Thoracic aorta (tissue), 2 donors: ENCODE measurements around the gene NDNF. TPM values are rescaled to one million over a fixed set of nuclear protein-coding genes. Genes with fewer than 3 reads are reported as not detected.
A peak's percentile ranks its signal among the peaks of the same experiment; 100 is the strongest.

ENCODE experiments used
- ATAC-seq: fragments of 150-250 bp; one replicate; pipeline ENCODE4 v1.8.0; 2017; ENCODE audit warnings: low read depth; ENCODE audit not compliant: insufficient number of reproducible peaks, low FRiP score
- DNase-seq: peaks from one replicate; pipeline ENCODE4 v3.0.0-alpha.2; 2020; ENCODE audit warnings: low spot score
- H3K27ac ChIP-seq, 2 donors: fragments of 200-600 bp; sonication (generic); 1 replicate in 1 of 2; 2 replicates in 1 of 2; pipeline ENCODE4 v1.5.1; 2016; ENCODE audit warnings: mild to moderate bottlenecking in 2 of 2, moderate library complexity in 2 of 2
- H3K27me3 ChIP-seq: fragments of 200-600 bp; sonication (generic); replicated peaks from 2 replicates; pipeline ENCODE4 v1.6.0; 2016; ENCODE audit warnings: mild to moderate bottlenecking; ENCODE audit not compliant: insufficient read depth
- H3K36me3 ChIP-seq: fragments of 200-600 bp; sonication (generic); one replicate; pipeline ENCODE4 v1.5.1; 2016
- H3K4me1 ChIP-seq, 2 donors: fragments of 200-600 bp; sonication (generic); 1 replicate in 1 of 2; 2 replicates in 1 of 2; pipeline versions ENCODE4 v1.5.1 to v1.6.0; 2016; ENCODE audit warnings: low read depth in 2 of 2, mild to moderate bottlenecking in 1 of 2; ENCODE audit not compliant: control insufficient read depth in 1 of 2
- H3K4me3 ChIP-seq: fragments of 200-600 bp; sonication (generic); 2 replicates; pipeline ENCODE4 v1.5.1; 2016; ENCODE audit warnings: mild to moderate bottlenecking
- H3K9me3 ChIP-seq: fragments of 200-600 bp; sonication (generic); 2 replicates; pipeline ENCODE4 v1.5.1; 2016
- total RNA-seq, 2 donors: library from RNA; depleted of rRNA; stranded (reverse); fragments of >200 nt; gene quantifications; one replicate each; pipeline versions ENCODE4 v1.1.0 to v1.2.3, GENCODE V29; 2016
- TF ChIP-seq, protein P1 (sequence below): fragments of 200-600 bp; sonication (generic); IDR thresholded peaks from one replicate; pipeline ENCODE4 v1.5.1; 2019; ENCODE audit warnings: antibody characterized with exemption

Gene NDNF
- total RNA-seq, 2 donors from 2014 or later: 1.5 to 16.0 TPM

DNA sequence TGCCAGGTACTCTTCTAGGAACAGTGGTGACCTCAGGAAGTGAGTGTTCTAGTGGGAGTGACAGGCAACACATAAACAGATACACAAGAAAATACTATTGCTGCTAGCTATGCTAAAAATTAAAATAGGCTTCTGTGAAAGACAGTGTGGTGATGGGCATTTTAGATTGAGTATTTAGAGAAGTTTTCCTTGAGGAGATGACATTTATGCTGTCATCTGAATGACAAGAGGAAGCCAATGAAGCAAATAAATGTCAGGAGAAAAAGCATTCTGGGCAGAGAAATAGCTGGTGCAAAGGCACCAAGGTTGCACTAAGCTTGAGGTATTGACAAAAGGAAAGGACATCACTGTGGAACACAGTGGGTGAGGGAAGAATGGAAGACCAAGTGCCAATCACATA lies 18.0 kb downstream of the NDNF start:
- H3K27me3 ChIP-seq: no peaks in the 10 kb centered on the region
- H3K9me3 ChIP-seq: no peaks in the 10 kb centered on the region
- DNase-seq (no peak), ATAC-seq (no peak)
- TF ChIP-seq, protein P1, sequence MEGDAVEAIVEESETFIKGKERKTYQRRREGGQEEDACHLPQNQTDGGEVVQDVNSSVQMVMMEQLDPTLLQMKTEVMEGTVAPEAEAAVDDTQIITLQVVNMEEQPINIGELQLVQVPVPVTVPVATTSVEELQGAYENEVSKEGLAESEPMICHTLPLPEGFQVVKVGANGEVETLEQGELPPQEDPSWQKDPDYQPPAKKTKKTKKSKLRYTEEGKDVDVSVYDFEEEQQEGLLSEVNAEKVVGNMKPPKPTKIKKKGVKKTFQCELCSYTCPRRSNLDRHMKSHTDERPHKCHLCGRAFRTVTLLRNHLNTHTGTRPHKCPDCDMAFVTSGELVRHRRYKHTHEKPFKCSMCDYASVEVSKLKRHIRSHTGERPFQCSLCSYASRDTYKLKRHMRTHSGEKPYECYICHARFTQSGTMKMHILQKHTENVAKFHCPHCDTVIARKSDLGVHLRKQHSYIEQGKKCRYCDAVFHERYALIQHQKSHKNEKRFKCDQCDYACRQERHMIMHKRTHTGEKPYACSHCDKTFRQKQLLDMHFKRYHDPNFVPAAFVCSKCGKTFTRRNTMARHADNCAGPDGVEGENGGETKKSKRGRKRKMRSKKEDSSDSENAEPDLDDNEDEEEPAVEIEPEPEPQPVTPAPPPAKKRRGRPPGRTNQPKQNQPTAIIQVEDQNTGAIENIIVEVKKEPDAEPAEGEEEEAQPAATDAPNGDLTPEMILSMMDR: no peak
- no peak overlapping the region for H3K4me3 ChIP-seq
- no peaks in the 10 kb centered on the region for H3K36me3 ChIP-seq
- H3K4me1 ChIP-seq: no peaks in the 10 kb centered on the region
- H3K27ac ChIP-seq: no peak overlapping the region

DNA sequence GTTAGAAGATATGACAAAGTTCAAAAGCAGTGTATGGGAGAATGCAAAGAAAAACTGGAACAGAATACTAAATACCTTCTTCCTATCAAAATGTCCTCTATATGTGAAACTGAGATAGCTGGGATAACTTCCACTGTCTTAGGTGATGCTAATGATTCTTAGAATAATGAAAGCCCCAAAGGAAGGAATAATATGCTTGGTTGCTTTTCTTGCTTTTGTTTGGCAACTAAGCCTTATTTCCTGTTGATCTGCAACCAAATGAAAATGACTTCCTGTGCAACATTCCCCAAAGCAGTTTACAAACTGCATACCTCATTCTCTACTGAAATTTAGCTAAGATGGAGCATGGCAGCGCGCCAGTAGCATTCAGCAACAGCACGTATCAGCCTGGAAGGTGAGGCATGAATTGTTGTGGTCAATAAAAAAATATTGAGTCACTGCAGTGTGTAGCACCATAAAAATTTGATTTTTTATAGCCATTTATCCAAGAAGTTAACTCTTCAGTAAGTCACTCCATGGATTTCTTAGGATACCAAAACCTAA lies 18.7 kb downstream of the NDNF start:
- Histone ChIP-seq H3K27me3 (no peaks in the 10 kb centered on the region), H3K27ac (no peak overlapping the region), H3K4me1 (no peaks in the 10 kb centered on the region), H3K9me3 (no peaks in the 10 kb centered on the region), H3K36me3 (no peaks in the 10 kb centered on the region), H3K4me3 (no peak overlapping the region)
- TF ChIP-seq, protein P1: no peak
- ATAC-seq: no peak
- no peak for DNase-seq

DNA sequence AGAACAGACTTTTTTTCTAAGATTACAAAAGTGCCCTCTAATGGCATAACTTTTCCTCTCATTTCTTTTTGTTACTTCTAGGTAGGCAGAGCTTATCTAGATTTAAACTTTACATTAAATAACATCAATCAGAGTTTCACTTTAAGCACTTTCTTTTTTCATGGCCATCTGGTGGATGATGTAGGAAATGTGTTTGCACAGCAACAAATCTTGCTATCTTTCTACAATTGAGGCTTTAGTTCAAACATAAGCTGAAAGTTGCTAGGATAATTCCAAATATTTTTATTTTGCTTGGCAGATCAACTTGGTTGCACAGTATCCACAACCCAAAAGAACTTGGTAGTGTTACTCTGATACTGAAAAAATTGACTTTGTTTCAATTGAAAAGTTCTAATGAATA lies 22.0 kb downstream of the NDNF start:
- DNase-seq (no peak), ATAC-seq (no peak)
- H3K27ac ChIP-seq: no peak overlapping the region
- TF ChIP-seq, protein P1: peak; percentile 26
- H3K36me3 ChIP-seq: no peaks in the 10 kb centered on the region
- H3K9me3 ChIP-seq: no peaks in the 10 kb centered on the region
- H3K4me1 ChIP-seq: no peaks in the 10 kb centered on the region
- H3K27me3 ChIP-seq: no peaks in the 10 kb centered on the region
- H3K4me3 ChIP-seq: no peak overlapping the region

DNA sequence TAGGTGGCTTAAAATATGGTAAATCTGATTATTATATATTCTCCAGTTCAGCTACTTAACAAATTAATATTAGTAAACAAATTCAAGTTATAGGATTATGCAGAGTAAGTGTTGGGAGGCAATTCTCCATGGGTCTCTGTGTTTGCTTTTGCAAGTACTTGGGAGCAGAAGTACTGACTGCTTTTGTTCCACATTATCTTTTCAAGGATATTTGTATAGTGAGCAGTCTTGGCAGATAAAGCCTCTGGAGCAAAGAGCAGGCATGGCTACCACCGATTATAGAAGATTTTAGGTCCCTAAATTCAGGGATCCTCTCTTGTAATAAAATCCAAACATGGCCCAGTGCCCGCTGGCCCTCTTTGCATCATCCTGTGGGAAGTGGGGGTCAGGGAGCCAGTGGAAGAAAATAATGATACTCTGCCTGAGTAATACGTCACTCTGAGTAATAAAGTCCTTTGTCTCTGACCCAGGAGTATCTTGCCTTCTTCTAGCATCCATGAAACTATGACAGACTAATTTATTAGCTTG lies 23.2 kb downstream of the NDNF start:
- TF ChIP-seq, protein P1: no peak
- no peaks in the 10 kb centered on the region for H3K9me3 ChIP-seq
- ATAC-seq: no peak
- no peak overlapping the region for H3K4me3 ChIP-seq
- H3K27ac ChIP-seq: no peak overlapping the region
- no peaks in the 10 kb centered on the region for H3K36me3 ChIP-seq
- no peaks in the 10 kb centered on the region for H3K4me1 ChIP-seq
- H3K27me3 ChIP-seq: no peaks in the 10 kb centered on the region
- DNase-seq: no peak

DNA sequence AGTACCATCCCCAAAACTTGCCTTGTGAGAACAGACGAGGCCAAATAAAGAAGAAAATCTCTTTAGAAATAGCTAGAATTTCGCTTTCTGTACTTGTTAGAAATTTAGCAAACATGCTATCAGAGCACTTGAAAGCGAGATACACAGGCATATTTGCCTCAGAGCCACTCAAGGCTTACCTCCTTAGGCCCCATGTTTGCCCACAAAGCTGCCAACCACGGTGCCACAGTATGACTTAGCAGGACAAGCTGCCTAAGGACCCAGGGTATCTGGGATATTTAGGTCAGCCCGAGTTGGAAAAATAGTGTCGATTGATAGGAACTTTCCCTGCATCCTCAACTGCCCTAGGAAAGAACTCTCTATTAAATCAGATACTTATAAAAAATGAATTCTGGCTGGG lies 24.2 kb downstream of the NDNF start:
- Histone ChIP-seq H3K27ac (no peak overlapping the region), H3K4me3 (no peak overlapping the region), H3K36me3 (no peaks in the 10 kb centered on the region), H3K4me1 (no peaks in the 10 kb centered on the region), H3K9me3 (no peaks in the 10 kb centered on the region), H3K27me3 (no peaks in the 10 kb centered on the region)
- ATAC-seq: no peak
- DNase-seq: no peak
- TF ChIP-seq, protein P1: no peak
